Activated T-cell treated with anti-CD3 and anti-CD28 coated beads, Interleukin-2, amount 50 U/mL, for 72 hours (primary cell): ENCODE results near the gene EPB41L3. TPM values are rescaled to one million over a fixed set of nuclear protein-coding genes. Genes with fewer than 3 reads are reported as not detected.

Experiments
- ATAC-seq, 2 donors: fragments of 150-1000 bp; cut with Tn5 transposase; replicated peaks in 1 of 2; 2 replicates each; pipeline ENCODE4 v1.10.0; 2021; ENCODE audit warnings: moderate library complexity in 2 of 2, mild to moderate bottlenecking in 1 of 2
- DNase-seq, 2 donors: peaks; one replicate each; pipeline ENCODE4 v3.0.0; 2021 to 2022; ENCODE audit warnings: mixed read lengths in 1 of 2
- H3K27ac Mint-ChIP-seq: one replicate; pipeline ENCODE4 v1.8.0; 2022; ENCODE audit warnings: mild to moderate bottlenecking, moderate library complexity, mixed read lengths
- H3K27me3 Mint-ChIP-seq: one replicate; pipeline ENCODE4 v1.8.0; 2022; ENCODE audit warnings: low read depth, mixed read lengths
- H3K36me3 Mint-ChIP-seq, 2 donors: one replicate each; pipeline ENCODE4 v1.8.0; 2022; ENCODE audit warnings: mixed read lengths in 2 of 2, mild to moderate bottlenecking in 1 of 2; ENCODE audit not compliant: insufficient read depth in 2 of 2
- H3K4me1 Mint-ChIP-seq: one replicate; pipeline ENCODE4 v1.8.0; 2022; ENCODE audit warnings: low read depth, mixed read lengths
- H3K4me3 Mint-ChIP-seq, 2 donors: one replicate each; pipeline ENCODE4 v1.8.0; 2022; ENCODE audit warnings: mild to moderate bottlenecking in 2 of 2, mixed read lengths in 2 of 2, moderate library complexity in 2 of 2
- H3K9me3 Mint-ChIP-seq, 2 donors: one replicate each; pipeline ENCODE4 v1.8.0; 2022; ENCODE audit warnings: mixed read lengths in 2 of 2
- total RNA-seq, 2 donors: library from RNA; stranded (reverse); gene quantifications; one replicate each; pipeline ENCODE4 v1.2.3, GENCODE V29; 2022

EPB41L3 gene
- total RNA-seq, 2 donors from 2014 or later, result 3.4 to 4.9 TPM

DNA sequence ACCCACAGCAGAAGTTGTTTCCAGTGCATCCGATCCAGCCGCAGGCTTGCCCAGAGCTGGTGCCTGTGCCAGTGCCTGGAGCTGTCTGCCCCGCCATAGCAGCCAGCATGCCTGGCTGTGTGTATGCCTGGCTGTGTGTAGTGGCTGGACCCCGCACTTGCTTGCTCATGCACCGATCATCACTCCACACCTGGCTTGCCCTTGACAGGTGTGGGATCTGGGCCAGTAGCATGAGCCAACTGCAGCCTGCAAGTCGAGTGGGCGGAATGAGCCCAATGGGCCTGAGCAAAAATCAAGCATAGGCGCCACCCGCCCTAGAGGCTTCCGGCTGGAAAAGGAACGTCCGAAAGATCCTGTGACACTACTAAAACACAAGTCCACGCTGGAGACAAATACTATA is 74.5 kb downstream of the EPB41L3 start:
- ATAC-seq (no peak), DNase-seq (no peak)
- peaks cover 3% of the 10 kb centered on the region for H3K4me1 Mint-ChIP-seq
- H3K36me3 Mint-ChIP-seq, result no peaks in the 10 kb centered on the region
- no peak overlapping the region for H3K4me3 Mint-ChIP-seq
- H3K9me3 Mint-ChIP-seq, result no peaks in the 10 kb centered on the region
- H3K27ac Mint-ChIP-seq, result no peak overlapping the region
- peaks cover 18% of the 10 kb centered on the region for H3K27me3 Mint-ChIP-seq

DNA sequence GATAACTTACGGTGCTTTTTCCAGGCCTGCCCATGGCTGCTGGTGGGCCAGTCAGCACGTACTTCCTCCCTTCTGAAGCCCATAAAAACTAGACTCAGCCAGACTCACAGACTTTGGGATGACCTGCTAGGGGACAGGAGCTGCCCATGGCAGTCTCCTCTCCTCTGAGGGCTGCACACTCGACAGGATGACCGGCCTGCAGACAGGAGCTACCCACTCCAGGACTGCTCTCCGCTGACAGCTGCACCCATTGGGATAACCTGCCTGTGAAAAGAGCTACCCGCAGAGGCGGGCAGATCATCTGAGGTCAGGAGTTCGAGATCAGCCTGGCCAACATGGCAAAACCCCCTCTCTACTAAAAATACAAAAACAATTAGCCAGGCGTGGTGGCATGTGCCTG is 75.4 kb downstream of the EPB41L3 start:
- Mint-ChIP-seq H3K36me3 (no peaks in the 10 kb centered on the region), H3K4me1 (peaks cover 7% of the 10 kb centered on the region), H3K27ac (no peak overlapping the region), H3K27me3 (peaks cover 18% of the 10 kb centered on the region), H3K4me3 (no peak overlapping the region), H3K9me3 (no peaks in the 10 kb centered on the region)
- ATAC-seq, result no peak
- no peak for DNase-seq

DNA sequence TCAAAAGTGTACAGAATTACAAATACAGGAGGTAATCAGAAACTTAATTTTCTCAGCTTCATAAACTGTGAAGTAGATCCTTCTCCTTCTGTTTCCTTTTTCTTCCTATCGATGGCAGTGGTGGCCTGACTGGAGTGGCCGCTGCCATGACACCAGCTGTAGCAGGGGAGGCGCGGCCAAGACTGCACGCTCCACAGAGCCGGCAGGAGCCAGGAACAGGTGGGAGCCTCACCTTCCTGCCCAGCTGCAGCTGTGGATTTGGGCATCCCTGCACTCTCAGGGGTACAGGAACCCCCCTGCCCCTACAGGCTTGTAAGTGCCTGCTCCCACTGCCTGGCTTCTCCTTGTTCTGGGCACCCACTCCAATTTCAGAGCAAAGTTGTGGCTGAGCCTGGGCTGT is 76.1 kb downstream of the EPB41L3 start:
- Mint-ChIP-seq H3K27me3 (peaks cover 11% of the 10 kb centered on the region), H3K9me3 (no peaks in the 10 kb centered on the region), H3K4me1 (peaks cover 7% of the 10 kb centered on the region), H3K4me3 (no peak overlapping the region), H3K27ac (no peak overlapping the region), H3K36me3 (no peaks in the 10 kb centered on the region)
- ATAC-seq (no peak), DNase-seq (no peak)

DNA sequence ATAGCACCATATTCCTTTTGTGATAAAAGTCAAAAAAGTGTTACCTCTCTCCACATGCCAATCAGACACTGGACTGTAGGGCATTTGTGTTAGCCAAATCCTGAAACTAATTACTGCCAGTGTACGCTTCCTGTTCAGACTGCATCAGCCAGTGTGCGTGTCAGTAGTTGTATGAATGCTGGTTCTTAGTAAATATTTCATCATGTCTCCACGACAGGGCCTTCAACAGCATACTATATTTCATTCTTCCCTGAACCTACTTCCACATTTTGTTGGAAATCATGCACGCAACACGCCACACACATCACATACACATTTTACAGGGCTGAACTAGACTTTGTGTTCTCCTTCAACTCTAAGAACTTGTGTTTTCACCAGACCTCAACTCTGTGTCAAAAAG is 77.5 kb downstream of the EPB41L3 start:
- Mint-ChIP-seq H3K4me3 (no peak overlapping the region), H3K27ac (no peak overlapping the region), H3K36me3 (no peaks in the 10 kb centered on the region), H3K4me1 (peaks cover 7% of the 10 kb centered on the region), H3K9me3 (no peaks in the 10 kb centered on the region), H3K27me3 (peaks cover 11% of the 10 kb centered on the region)
- DNase-seq, result no peak
- ATAC-seq, result peak in 1 of 2 donors; percentile 28

DNA sequence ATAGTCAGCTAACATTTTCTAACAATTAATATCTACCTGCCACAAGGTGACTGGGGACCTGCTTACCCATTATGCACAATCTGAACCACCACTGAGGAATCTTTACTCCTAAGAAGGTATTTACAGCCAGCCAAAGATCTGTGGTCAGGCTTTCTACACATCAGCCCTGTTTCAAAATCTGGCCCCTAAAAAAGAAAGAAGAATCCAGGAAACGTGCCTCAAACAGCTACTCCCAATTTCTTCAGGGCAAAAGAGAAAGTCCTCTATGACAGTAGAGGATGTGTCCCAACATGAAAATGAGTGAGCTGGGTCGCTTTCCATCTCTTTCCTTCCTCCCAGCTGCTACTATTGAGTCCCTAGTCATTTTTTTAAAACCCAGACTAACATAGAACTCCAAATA is 79.5 kb downstream of the EPB41L3 start:
- H3K36me3 Mint-ChIP-seq, result no peaks in the 10 kb centered on the region
- H3K4me3 Mint-ChIP-seq, result no peak overlapping the region
- no peak for ATAC-seq
- peaks cover 11% of the 10 kb centered on the region for H3K27me3 Mint-ChIP-seq
- DNase-seq, result no peak
- peaks cover 7% of the 10 kb centered on the region for H3K4me1 Mint-ChIP-seq
- no peak overlapping the region for H3K27ac Mint-ChIP-seq
- H3K9me3 Mint-ChIP-seq, result no peaks in the 10 kb centered on the region

DNA sequence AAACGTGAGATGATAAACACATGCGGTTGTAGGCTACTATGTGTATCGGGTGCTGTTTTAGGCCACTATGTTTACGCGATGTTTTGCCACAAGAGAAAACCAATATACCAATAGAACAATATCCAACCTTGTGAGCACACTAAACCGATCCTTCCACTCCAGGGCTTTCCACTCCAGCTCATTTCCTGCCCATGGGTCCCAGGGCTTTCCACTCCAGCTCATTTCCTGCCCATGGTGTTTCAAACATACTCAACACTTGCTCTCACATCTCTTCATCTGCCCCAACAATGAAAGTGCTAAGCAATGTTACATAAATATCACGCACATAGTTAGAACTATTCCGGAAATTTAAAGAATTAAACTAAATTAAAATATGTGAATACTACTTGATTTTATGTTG is 80.0 kb downstream of the EPB41L3 start:
- DNase-seq (no peak), ATAC-seq (no peak)

DNA sequence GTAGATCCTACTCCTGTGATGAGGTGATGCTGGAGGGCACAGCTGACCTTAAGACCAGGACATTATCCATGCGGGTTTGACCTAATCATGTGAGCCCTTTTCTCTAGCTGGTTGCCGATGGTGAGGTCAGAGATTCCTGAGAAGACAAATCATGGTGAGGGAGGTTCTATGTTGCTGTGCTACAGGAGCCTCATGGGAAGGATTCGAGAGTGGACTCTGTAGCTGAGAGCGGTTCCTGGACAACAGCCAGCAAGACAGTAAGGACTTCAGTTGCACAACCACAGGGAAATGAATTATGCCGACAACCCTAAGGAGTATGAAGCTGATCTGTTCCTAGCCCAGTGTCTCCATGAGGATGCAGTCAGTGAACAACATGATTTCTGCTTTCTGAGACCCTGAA is 80.4 kb downstream of the EPB41L3 start:
- Mint-ChIP-seq H3K9me3 (no peaks in the 10 kb centered on the region), H3K27ac (no peak overlapping the region), H3K27me3 (peaks cover 11% of the 10 kb centered on the region), H3K4me1 (peaks cover 7% of the 10 kb centered on the region), H3K36me3 (no peaks in the 10 kb centered on the region), H3K4me3 (no peak overlapping the region)
- no peak for DNase-seq
- no peak for ATAC-seq

More for the DNA sequence above, 80.0 kb downstream of the EPB41L3 start:
- Mint-ChIP-seq H3K9me3 (no peaks in the 10 kb centered on the region), H3K27me3 (peaks cover 11% of the 10 kb centered on the region), H3K4me1 (peaks cover 7% of the 10 kb centered on the region), H3K36me3 (no peaks in the 10 kb centered on the region), H3K4me3 (no peak overlapping the region), H3K27ac (no peak overlapping the region)

DNA sequence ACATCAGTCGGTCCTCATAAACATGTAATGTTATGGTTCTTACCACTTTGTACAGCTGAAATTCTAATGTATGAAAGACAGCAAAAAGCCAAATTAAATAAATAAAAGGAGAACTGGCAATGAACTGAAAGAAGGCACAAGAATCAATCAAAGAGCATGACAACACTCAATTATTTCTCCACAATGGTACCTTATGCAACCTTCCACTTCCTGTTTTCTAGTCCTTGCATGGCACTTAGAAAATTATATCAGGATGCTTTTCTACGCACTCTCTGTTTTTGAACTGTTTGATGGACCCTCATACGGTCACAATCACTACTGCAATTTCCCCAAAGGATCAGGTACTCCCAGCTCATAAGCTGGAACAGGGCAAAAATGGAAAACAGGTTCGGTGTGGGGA is 81.6 kb downstream of the EPB41L3 start:
- ATAC-seq (no peak), DNase-seq (no peak)
- no peaks in the 10 kb centered on the region for H3K36me3 Mint-ChIP-seq
- H3K9me3 Mint-ChIP-seq, result no peaks in the 10 kb centered on the region
- H3K4me3 Mint-ChIP-seq, result no peak overlapping the region
- peaks cover 11% of the 10 kb centered on the region for H3K27me3 Mint-ChIP-seq
- H3K4me1 Mint-ChIP-seq, result peaks cover 7% of the 10 kb centered on the region
- H3K27ac Mint-ChIP-seq, result no peak overlapping the region

DNA sequence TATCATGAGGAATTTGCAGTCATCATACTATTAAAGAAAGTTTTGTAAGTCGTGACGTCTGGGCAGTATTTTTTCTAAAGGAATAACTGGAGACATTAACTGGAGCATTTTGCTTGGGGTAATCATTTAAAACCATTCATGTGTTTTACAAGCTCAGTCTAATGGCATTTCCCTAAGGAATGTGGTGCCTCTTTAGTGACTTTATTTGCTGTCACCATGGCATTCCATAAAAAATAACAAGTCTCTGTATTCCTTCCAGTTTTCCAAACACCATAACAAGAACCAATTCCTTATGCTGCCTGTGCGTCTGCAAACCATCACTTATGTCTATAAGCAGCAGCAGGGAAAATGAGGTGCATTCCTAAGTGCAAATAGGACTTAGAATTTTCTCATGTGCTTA is 82.8 kb downstream of the EPB41L3 start:
- no peak for DNase-seq
- H3K4me3 Mint-ChIP-seq, result no peak overlapping the region
- no peak overlapping the region for H3K27ac Mint-ChIP-seq
- H3K4me1 Mint-ChIP-seq, result peaks cover 7% of the 10 kb centered on the region
- H3K9me3 Mint-ChIP-seq, result no peaks in the 10 kb centered on the region
- peaks cover 11% of the 10 kb centered on the region for H3K27me3 Mint-ChIP-seq
- ATAC-seq, result no peak
- H3K36me3 Mint-ChIP-seq, result no peaks in the 10 kb centered on the region

DNA sequence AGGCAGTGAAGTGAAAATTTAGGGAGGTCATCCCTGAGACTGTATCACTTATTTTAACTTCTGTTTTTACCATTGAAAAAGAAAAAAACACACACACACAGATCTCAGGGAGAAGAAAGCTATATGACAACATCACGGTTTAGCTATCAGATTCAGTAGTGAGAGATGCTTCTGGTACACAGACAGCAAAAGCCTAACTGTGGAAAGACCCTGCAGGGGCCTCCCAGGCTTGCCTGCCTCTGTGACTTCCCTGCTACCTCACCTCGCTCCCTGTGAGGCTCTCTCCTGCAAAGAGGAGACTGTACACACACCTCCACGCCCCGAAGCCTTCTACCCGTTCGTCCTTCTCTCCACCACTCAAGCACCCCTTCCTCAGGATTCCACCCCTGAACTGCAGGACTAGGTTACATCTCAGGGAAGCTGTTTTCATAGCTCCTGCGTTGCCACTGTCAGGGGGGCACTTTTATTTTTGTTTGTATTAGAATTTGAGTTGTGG is 86.3 kb downstream of the EPB41L3 start:
- ATAC-seq (peak in 1 of 2 donors; percentile 58), DNase-seq (peak in 1 of 2 donors; percentile 5)
- Mint-ChIP-seq H3K36me3 (no peaks in the 10 kb centered on the region), H3K27ac (peak overlapping the region; percentile 85), H3K4me1 (no peaks in the 10 kb centered on the region), H3K4me3 (peak overlapping the region; percentile 35 to 86), H3K27me3 (no peaks in the 10 kb centered on the region), H3K9me3 (no peaks in the 10 kb centered on the region)

DNA sequence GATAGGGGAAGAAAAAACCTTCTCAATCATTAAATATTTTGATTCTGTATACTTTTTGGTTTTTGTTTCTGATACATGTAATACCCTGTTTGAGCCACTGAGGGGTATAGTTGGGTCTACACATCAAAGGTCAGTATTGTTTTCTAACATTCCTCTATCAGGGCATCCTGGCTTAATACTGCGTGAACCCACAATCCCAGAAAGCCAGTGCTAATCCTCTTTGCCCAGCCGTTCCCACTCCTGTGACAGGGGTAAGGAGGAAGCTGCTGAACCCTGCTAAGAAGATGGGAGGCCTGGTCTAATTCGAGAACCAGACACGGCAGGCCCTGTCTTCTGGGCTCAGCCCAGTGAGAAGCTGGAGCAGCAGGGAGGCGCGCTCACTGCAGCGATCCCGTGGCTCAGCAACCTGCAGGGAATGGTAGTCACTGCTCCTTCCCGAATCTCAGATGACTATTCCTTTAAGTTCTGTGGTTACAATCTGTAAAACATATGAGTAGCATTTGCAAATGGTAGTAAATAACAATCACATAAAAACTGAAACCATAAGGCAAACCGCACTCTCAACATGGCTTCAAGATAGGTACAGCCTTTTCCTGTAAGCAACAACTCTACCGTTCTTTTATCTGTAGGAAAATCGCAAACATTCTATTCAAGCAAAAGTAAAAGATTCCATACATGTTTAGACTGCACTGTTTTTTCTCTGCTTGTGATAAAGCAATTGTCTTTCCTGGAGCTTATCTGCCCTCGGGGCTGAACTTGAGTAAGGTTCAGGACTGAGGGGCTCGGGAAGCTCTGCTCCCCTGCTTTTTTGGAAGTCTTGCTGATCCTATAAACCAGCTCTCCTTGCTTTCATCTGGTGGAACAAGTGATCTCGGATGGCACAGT is 87.0 kb downstream of the EPB41L3 start:
- H3K4me3 Mint-ChIP-seq, result peak overlapping the region; percentile 35 to 86
- peak; percentile 49 to 77 for ATAC-seq
- peak in 1 of 2 donors; percentile 12 for DNase-seq

DNA sequence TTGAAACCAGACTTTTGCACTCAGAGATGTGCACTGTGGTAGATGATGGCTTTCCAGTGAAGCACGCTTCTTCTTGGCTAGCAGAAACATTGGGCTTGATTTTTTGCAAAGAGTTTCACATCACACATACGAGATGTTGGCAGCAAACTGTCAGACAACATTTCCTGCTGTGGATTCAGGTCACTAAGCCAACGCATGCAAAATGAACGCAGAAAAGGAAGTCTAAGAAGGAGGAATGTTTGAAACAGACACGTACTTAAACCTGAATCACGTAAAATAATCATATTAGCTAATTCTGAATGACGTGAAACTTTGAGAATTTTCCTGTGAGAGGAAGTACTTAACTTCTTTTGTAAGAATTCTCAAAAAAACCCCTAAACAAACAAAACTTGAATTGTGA is 88.1 kb downstream of the EPB41L3 start:
- H3K27me3 Mint-ChIP-seq, result no peaks in the 10 kb centered on the region
- H3K4me3 Mint-ChIP-seq, result peak overlapping the region in 1 of 2 donors; percentile 79
- H3K27ac Mint-ChIP-seq, result no peak overlapping the region
- H3K36me3 Mint-ChIP-seq, result no peaks in the 10 kb centered on the region
- no peaks in the 10 kb centered on the region for H3K9me3 Mint-ChIP-seq
- DNase-seq (no peak), ATAC-seq (no peak)
- H3K4me1 Mint-ChIP-seq, result no peaks in the 10 kb centered on the region

More for the DNA sequence above, 87.0 kb downstream of the EPB41L3 start:
- Mint-ChIP-seq H3K36me3 (no peaks in the 10 kb centered on the region), H3K4me1 (no peaks in the 10 kb centered on the region), H3K27ac (peak overlapping the region; percentile 85), H3K27me3 (no peaks in the 10 kb centered on the region), H3K9me3 (no peaks in the 10 kb centered on the region)

DNA sequence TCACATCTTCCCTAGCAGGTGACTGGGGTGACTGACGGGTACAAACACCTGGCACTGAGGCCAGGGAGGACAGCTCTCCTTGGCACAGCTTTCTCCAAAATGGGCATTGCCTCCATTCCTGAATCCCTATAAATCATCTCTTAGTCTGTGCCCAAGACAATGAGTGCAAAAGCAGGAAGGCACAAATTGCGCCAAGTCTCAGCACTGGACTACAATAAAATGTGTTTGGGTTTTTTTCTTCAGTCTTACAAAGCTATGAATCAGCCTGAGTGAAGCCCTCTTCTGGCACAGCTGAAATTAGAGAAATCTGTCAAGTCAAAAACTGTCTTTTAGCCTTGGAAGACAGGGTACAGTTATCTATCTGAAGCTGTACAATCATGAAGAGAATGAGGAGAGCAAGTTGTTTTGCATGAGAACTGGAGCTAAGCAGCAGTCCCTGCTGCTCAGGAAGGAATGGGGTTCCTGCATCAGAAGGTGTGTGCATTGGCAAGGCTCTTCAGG is 90.8 kb downstream of the EPB41L3 start:
- DNase-seq, result no peak
- Mint-ChIP-seq H3K4me1 (no peaks in the 10 kb centered on the region), H3K4me3 (no peak overlapping the region), H3K27me3 (no peaks in the 10 kb centered on the region), H3K9me3 (no peaks in the 10 kb centered on the region), H3K27ac (no peak overlapping the region), H3K36me3 (no peaks in the 10 kb centered on the region)
- no peak for ATAC-seq
